HepG2 (cell line): ENCODE results near the gene ZC3H4. TPM values are rescaled to one million over a fixed set of nuclear protein-coding genes. Genes with fewer than 3 reads are reported as not detected.

Experiments
- CREB1 ChIP-seq, 2 experiments: fragments of 450-650 bp in 1 of 2; IDR thresholded peaks; 2 replicates each; pipeline ENCODE4 v1.6.1; 2016 to 2017; ENCODE audit warnings: control low read depth in 1 of 2, mild to moderate bottlenecking in 1 of 2, missing compliant biosample characterization in 1 of 2, missing genetic modification characterization in 1 of 2
- CREM ChIP-seq, 2 experiments: sonication (generic) in 1 of 2; formaldehyde crosslinking in 1 of 2; IDR thresholded peaks; 2 replicates each; pipeline versions ENCODE4 v1.4.0 to v1.6.1; 2016 to 2020; ENCODE audit warnings: antibody characterized with exemption in 1 of 2, mild to moderate bottlenecking in 1 of 2, missing genetic modification reagents in 1 of 2
- EP300 ChIP-seq, 3 experiments: sonication (generic) in 1 of 3; formaldehyde crosslinking in 1 of 3; IDR thresholded peaks; 2 replicates each; pipeline versions ENCODE4 v1.5.1 to v1.6.1; 2011 to 2020; ENCODE audit warnings: low read depth in 2 of 3, low read length in 2 of 3, borderline replicate concordance in 1 of 3, improper control_type of control experiment in 1 of 3, mild to moderate bottlenecking in 1 of 3, missing genetic modification reagents in 1 of 3, moderate library complexity in 1 of 3
- FOXA1 ChIP-seq, 2 experiments: fragments of 450-650 bp in 1 of 2; sonication (generic) in 1 of 2; formaldehyde crosslinking in 1 of 2; IDR thresholded peaks; 2 replicates each; pipeline versions ENCODE4 v1.4.0 to v1.6.1; 2016 to 2020; ENCODE audit warnings: missing genetic modification reagents in 1 of 2
- HDAC2 ChIP-seq: sonication (generic); formaldehyde crosslinking; IDR thresholded peaks from 2 replicates; pipeline ENCODE4 v1.4.0; 2020; ENCODE audit warnings: missing genetic modification reagents
- HOXA3 ChIP-seq: sonication (generic); formaldehyde crosslinking; IDR thresholded peaks from 2 replicates; pipeline ENCODE4 v1.5.0; 2020; ENCODE audit warnings: missing genetic modification reagents
- JUNB ChIP-seq: sonication (generic); formaldehyde crosslinking; IDR thresholded peaks from 2 replicates; pipeline ENCODE4 v1.8.0; 2022; ENCODE audit warnings: missing genetic modification reagents, mild to moderate bottlenecking, borderline replicate concordance
- KLF11 ChIP-seq: IDR thresholded peaks from 2 replicates; pipeline ENCODE4 v1.6.1; 2016; ENCODE audit warnings: missing compliant biosample characterization
- MAFK ChIP-seq, 2 experiments: IDR thresholded peaks in 1 of 2; conservative IDR thresholded peaks in 1 of 2; 2 replicates each; pipeline ENCODE4 v1.6.1; 2011; ENCODE audit warnings: improper control_type of control experiment in 2 of 2, low read length in 2 of 2
- MIXL1 ChIP-seq: IDR thresholded peaks from 2 replicates; pipeline ENCODE4 v1.6.1; 2016
- MNT ChIP-seq: fragments of 450-650 bp; IDR thresholded peaks from 2 replicates; pipeline ENCODE4 v1.6.1; 2016
- NR2C2 ChIP-seq: sonication (generic); formaldehyde crosslinking; IDR thresholded peaks from 2 replicates; pipeline ENCODE4 v1.4.0; 2020; ENCODE audit warnings: missing genetic modification reagents, mild to moderate bottlenecking, moderate library complexity, borderline replicate concordance
- SAP130 ChIP-seq: IDR thresholded peaks from 2 replicates; pipeline ENCODE4 v1.6.1; 2016; ENCODE audit warnings: low read depth
- SRY ChIP-seq: sonication (generic); formaldehyde crosslinking; IDR thresholded peaks from 2 replicates; pipeline ENCODE4 v1.8.0; 2022; ENCODE audit warnings: mild to moderate bottlenecking, missing genetic modification reagents
- TCF7 ChIP-seq: sonication (generic); IDR thresholded peaks from 2 replicates; pipeline ENCODE4 v1.6.1; 2016; ENCODE audit warnings: antibody characterized with exemption, low read depth
- TFE3 ChIP-seq: IDR thresholded peaks from 2 replicates; pipeline ENCODE4 v1.6.1; 2016
- ZSCAN9 ChIP-seq: IDR thresholded peaks from 2 replicates; pipeline ENCODE4 v1.6.1; 2016; ENCODE audit warnings: borderline replicate concordance
- polyA plus RNA-seq, 8 experiments: library from polyadenylated mRNA; depleted of rRNA in 3 of 8; stranded (reverse) in 7 of 8; unstranded in 1 of 8; fragments of >200 nt; fragmentation: Illumina TruSeq in 4 of 8; extraction: Trizol in 4 of 8; gene quantifications; 2 replicates each; pipeline versions ENCODE4 v1.2.1 to v1.2.3, GENCODE V29; 2011 to 2016; ENCODE audit warnings: low read depth in 4 of 8, missing spikeins in 1 of 8, mixed read lengths in 1 of 8; ENCODE audit not compliant: insufficient read depth in 1 of 8
- total RNA-seq, 5 experiments: library from RNA; depleted of rRNA; stranded (reverse); fragments of >200 nt; fragmentation: Illumina TruSeq; extraction: Trizol; gene quantifications; 2 replicates each; pipeline ENCODE4 v1.2.3, GENCODE V29; 2016; ENCODE audit warnings: low read depth in 1 of 5
- TF ChIP-seq, protein P1 (sequence below): sonication (generic); formaldehyde crosslinking; IDR thresholded peaks from 2 replicates; pipeline ENCODE4 v1.8.0; 2022; ENCODE audit warnings: missing genetic modification reagents, mild to moderate bottlenecking, moderate library complexity, borderline replicate concordance
- TF ChIP-seq, protein P2 (sequence below): sonication (generic); formaldehyde crosslinking; IDR thresholded peaks from 2 replicates; pipeline ENCODE4 v1.5.0; 2020; ENCODE audit warnings: mild to moderate bottlenecking, missing genetic modification reagents, borderline replicate concordance
- TF ChIP-seq, protein P3 (sequence below): sonication (generic); formaldehyde crosslinking; IDR thresholded peaks from 2 replicates; pipeline ENCODE4 v1.8.1; 2023; ENCODE audit warnings: mild to moderate bottlenecking, missing genetic modification reagents

ZC3H4 gene
- total and polyA plus RNA-seq, 2 of the 13 experiments (the other 11 are each of a cell fraction or from before 2014, with no cell fraction given): 1.8 to 10.7 TPM

GRCh38 chr19:47058621-47059022 lies 55.0 kb downstream of the ZC3H4 start (continued):
- TF ChIP-seq MNT: peak; percentile 30; the same call in 1 of the 2 replicates
- TF ChIP-seq TCF7: peak; percentile 52
- TF ChIP-seq, protein P1, sequence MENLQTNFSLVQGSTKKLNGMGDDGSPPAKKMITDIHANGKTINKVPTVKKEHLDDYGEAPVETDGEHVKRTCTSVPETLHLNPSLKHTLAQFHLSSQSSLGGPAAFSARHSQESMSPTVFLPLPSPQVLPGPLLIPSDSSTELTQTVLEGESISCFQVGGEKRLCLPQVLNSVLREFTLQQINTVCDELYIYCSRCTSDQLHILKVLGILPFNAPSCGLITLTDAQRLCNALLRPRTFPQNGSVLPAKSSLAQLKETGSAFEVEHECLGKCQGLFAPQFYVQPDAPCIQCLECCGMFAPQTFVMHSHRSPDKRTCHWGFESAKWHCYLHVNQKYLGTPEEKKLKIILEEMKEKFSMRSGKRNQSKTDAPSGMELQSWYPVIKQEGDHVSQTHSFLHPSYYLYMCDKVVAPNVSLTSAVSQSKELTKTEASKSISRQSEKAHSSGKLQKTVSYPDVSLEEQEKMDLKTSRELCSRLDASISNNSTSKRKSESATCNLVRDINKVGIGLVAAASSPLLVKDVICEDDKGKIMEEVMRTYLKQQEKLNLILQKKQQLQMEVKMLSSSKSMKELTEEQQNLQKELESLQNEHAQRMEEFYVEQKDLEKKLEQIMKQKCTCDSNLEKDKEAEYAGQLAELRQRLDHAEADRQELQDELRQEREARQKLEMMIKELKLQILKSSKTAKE (CRISPR knock-in tag): peak; percentile 27; the same call in 1 of the 2 replicates
- TF ChIP-seq HOXA3: 0 out of 2 replicates have a peak, but pooled peaks have one; percentile 23
- TF ChIP-seq HDAC2 (CRISPR knock-in tag): peak; percentile 83; the same call in 1 of the 2 replicates
- TF ChIP-seq EP300 (IDR thresholded peaks at IDR 0.05; ENCODE audit: low read depth in 2 of 2, low read length in 2 of 2): peak in 1 of 2 experiments; percentile 79; a peak in 1 of 4 replicates
- TF ChIP-seq EP300 (CRISPR knock-in tag; IDR thresholded peaks at IDR 0.05; ENCODE audit: borderline replicate concordance): peak; percentile 66; the same call in 1 of the 2 replicates
- no peak for TF ChIP-seq JUNB (CRISPR knock-in tag)
- peak; percentile 72; the same call in 1 of the 2 replicates for TF ChIP-seq NR2C2
- no peak for TF ChIP-seq CREB1 (IDR thresholded peaks at IDR 0.05)
- TF ChIP-seq CREB1 (CRISPR knock-in tag; IDR thresholded peaks at IDR 0.05): peak; percentile 33; the same call in 1 of the 2 replicates
- peak; percentile 73 for TF ChIP-seq TFE3 (CRISPR knock-in tag)
- TF ChIP-seq MIXL1 (CRISPR knock-in tag): 0 out of 2 replicates have a peak, but pooled peaks have one; percentile 33
- TF ChIP-seq ZSCAN9 (CRISPR knock-in tag): no peak
- peak; percentile 26; the same call in 1 of the 2 replicates for TF ChIP-seq CREM (IDR thresholded peaks at IDR 0.05)
- TF ChIP-seq CREM (CRISPR knock-in tag; IDR thresholded peaks at IDR 0.05): no peak
- no peak for TF ChIP-seq KLF11 (CRISPR knock-in tag)
- TF ChIP-seq, protein P2, sequence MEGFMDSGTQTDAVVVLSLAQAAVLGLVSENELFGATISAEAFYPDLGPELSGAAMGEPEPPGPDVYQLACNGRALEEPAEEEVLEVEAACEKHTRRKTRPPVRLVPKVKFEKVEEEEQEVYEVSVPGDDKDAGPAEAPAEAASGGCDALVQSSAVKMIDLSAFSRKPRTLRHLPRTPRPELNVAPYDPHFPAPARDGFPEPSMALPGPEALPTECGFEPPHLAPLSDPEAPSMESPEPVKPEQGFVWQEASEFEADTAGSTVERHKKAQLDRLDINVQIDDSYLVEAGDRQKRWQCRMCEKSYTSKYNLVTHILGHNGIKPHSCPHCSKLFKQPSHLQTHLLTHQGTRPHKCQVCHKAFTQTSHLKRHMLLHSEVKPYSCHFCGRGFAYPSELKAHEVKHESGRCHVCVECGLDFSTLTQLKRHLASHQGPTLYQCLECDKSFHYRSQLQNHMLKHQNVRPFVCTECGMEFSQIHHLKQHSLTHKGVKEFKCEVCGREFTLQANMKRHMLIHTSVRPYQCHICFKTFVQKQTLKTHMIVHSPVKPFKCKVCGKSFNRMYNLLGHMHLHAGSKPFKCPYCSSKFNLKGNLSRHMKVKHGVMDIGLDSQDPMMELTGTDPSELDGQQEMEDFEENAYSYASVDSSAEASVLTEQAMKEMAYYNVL (CRISPR knock-in tag): no peak
- no peak for TF ChIP-seq SRY
- TF ChIP-seq, protein P3, sequence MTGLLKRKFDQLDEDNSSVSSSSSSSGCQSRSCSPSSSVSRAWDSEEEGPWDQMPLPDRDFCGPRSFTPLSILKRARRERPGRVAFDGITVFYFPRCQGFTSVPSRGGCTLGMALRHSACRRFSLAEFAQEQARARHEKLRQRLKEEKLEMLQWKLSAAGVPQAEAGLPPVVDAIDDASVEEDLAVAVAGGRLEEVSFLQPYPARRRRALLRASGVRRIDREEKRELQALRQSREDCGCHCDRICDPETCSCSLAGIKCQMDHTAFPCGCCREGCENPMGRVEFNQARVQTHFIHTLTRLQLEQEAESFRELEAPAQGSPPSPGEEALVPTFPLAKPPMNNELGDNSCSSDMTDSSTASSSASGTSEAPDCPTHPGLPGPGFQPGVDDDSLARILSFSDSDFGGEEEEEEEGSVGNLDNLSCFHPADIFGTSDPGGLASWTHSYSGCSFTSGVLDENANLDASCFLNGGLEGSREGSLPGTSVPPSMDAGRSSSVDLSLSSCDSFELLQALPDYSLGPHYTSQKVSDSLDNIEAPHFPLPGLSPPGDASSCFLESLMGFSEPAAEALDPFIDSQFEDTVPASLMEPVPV (CRISPR knock-in tag): 0 out of 2 replicates have a peak, but pooled peaks have one; percentile 41
- no peak for TF ChIP-seq MAFK (conservative IDR thresholded peaks at IDR 0.05 in 1 of 2, IDR thresholded peaks at IDR 0.05 in 1 of 2; ENCODE audit: low read length in 2 of 2)
- TF ChIP-seq SAP130 (CRISPR knock-in tag): peak; percentile 60
- TF ChIP-seq FOXA1 (IDR thresholded peaks at IDR 0.05): no peak
- TF ChIP-seq FOXA1 (CRISPR knock-in tag; IDR thresholded peaks at IDR 0.05): peak; percentile 31; the same call in 1 of the 2 replicates
